GM18868 (cell line): ENCODE data around the gene KRT9.
"Not testable (repeated sequence)": the region's sequence is repeated elsewhere in the genome, so short reads cannot be mapped to it uniquely, and the experiment has no call there.

Experiments used
- ATAC-seq: cut with Tn5 transposase; IDR thresholded peaks from one replicate; pipeline ENCODE4 v1.9.1; 2021; ENCODE audit warnings: mild to moderate bottlenecking, moderate library complexity; ENCODE audit not compliant: unreplicated experiment

KRT9 gene

GRCh38 chr17:41602524-41602923 is 30.7 kb upstream of the KRT9 start:
- no peak for ATAC-seq

GRCh38 chr17:41600318-41600717 is 28.5 kb upstream of the KRT9 start:
- no peak for ATAC-seq

- ATAC-seq: no peak
Observed at GRCh38 chr17:41599680-41600079, 27.8 kb upstream of the KRT9 start.

GRCh38 chr17:41595585-41595984 is 23.7 kb upstream of the KRT9 start:
- ATAC-seq: no peak

GRCh38 chr17:41594363-41594915 is 22.6 kb upstream of the KRT9 start:
- ATAC-seq: no peak

GRCh38 chr17:41593306-41593981 is 21.6 kb upstream of the KRT9 start:
- no peak for ATAC-seq

- no peak for ATAC-seq
Observed at GRCh38 chr17:41592601-41593305, 20.9 kb upstream of the KRT9 start.

GRCh38 chr17:41589301-41589700 is 17.4 kb upstream of the KRT9 start:
- no peak for ATAC-seq

- no peak for ATAC-seq
Observed at GRCh38 chr17:41588126-41588810, 16.4 kb upstream of the KRT9 start.

GRCh38 chr17:41586863-41587495 is 15.1 kb upstream of the KRT9 start, which contains the start of gene KRT14:
Gene KRT14 (minus strand): TSS chr17:41586895. CDS start chr17:41586834, 61 bp downstream.
- ATAC-seq: no peak

- no peak for ATAC-seq
Observed at GRCh38 chr17:41585301-41586056, 13.6 kb upstream of the KRT9 start.

- ATAC-seq: not testable (repeated sequence)
Observed at GRCh38 chr17:41584331-41584927, 12.6 kb upstream of the KRT9 start.

- no peak for ATAC-seq
Observed at GRCh38 chr17:41583137-41584127, 11.6 kb upstream of the KRT9 start.

GRCh38 chr17:41582061-41582968 is 10.5 kb upstream of the KRT9 start:
- ATAC-seq: not testable (repeated sequence)

GRCh38 chr17:41581366-41582060 is 9.7 kb upstream of the KRT9 start:
- ATAC-seq: no peak

- no peak for ATAC-seq
Observed at GRCh38 chr17:41580687-41581365, 9.0 kb upstream of the KRT9 start.

GRCh38 chr17:41580244-41580575 is 8.4 kb upstream of the KRT9 start:
- no peak for ATAC-seq
